GM23248 (cell line): ENCODE measurements around the gene ADAM8.

Experiments
- EZH2 ChIP-seq: fragments of 200-600 bp; sonication (generic); IDR thresholded peaks from 2 replicates; pipeline ENCODE4 v1.6.1; 2018; ENCODE audit warnings: antibody characterized with exemption, mild to moderate bottlenecking; ENCODE audit not compliant: insufficient read depth, poor library complexity, severe bottlenecking
- EZH2phosphoT487 ChIP-seq: fragments of 200-600 bp; sonication (generic); IDR thresholded peaks from 2 replicates; pipeline ENCODE4 v1.6.1; 2018; ENCODE audit warnings: antibody characterized with exemption, moderate library complexity, mild to moderate bottlenecking, low read depth; ENCODE audit not compliant: insufficient read depth

- no peak for TF ChIP-seq EZH2phosphoT487
- no peak for TF ChIP-seq EZH2
These were observed 7.3 kb upstream of the ADAM8 start for GRCh38 chr10:133283931-133284330.
